CD14-positive monocyte (primary cell): ENCODE results near the gene BAG1. TPM values are rescaled to one million over a fixed set of nuclear protein-coding genes. Genes with fewer than 3 reads are reported as not detected.

Experiments used
- DNase-seq, 3 donors: peaks; one replicate each; pipeline ENCODE4 v3.0.0-alpha.2; 2011 to 2022
- H2AFZ ChIP-seq: 2 replicates; pipeline ENCODE4 v1.6.0; 2012; ENCODE audit warnings: mild to moderate bottlenecking, low read depth, low read length, inconsistent platforms; ENCODE audit not compliant: insufficient read depth, poor library complexity, severe bottlenecking
- H3K27ac ChIP-seq, 2 donors: 1 replicate in 1 of 2; 2 replicates in 1 of 2; pipeline ENCODE4 v1.5.1; 2012 to 2013; ENCODE audit warnings: low read length in 2 of 2, control low read depth in 1 of 2, inconsistent platforms in 1 of 2, low read depth in 1 of 2, mild to moderate bottlenecking in 1 of 2
- H3K27me3 ChIP-seq, 2 donors: one replicate each; pipeline versions ENCODE4 v1.6.0 to v1.6.1; 2011 to 2013; ENCODE audit warnings: low read length in 2 of 2; ENCODE audit not compliant: control insufficient read depth in 2 of 2, insufficient read depth in 2 of 2
- H3K36me3 ChIP-seq, 2 donors: replicated peaks in 1 of 2; 1 replicate in 1 of 2; 2 replicates in 1 of 2; pipeline versions ENCODE4 v1.5.1 to v1.6.1; 2012 to 2013; ENCODE audit warnings: low read length in 2 of 2, control low read depth in 1 of 2, inconsistent platforms in 1 of 2, mild to moderate bottlenecking in 1 of 2; ENCODE audit not compliant: insufficient read depth in 2 of 2, control insufficient read depth in 1 of 2
- H3K4me1 ChIP-seq, 2 donors: 1 replicate in 1 of 2; 2 replicates in 1 of 2; pipeline versions ENCODE4 v1.5.1 to v1.6.1; 2012 to 2013; ENCODE audit warnings: low read length in 2 of 2, control low read depth in 1 of 2, inconsistent platforms in 1 of 2, mild to moderate bottlenecking in 1 of 2, moderate library complexity in 1 of 2; ENCODE audit not compliant: insufficient read depth in 2 of 2, control insufficient read depth in 1 of 2
- H3K4me2 ChIP-seq: replicated peaks from 2 replicates; pipeline ENCODE3; 2012; ENCODE audit warnings: low read length, moderate library complexity, mild to moderate bottlenecking; ENCODE audit not compliant: poor library complexity, severe bottlenecking; ENCODE audit errors: extremely low read depth
- H3K4me3 ChIP-seq, 3 experiments: fragments of 200-600 bp in 1 of 3; sonication (generic) in 1 of 3; replicated peaks in 1 of 3; 1 replicate in 2 of 3; 2 replicates in 1 of 3; pipeline ENCODE4 v1.5.1; 2011 to 2013; ENCODE audit warnings: low read length in 3 of 3, mild to moderate bottlenecking in 3 of 3, control low read depth in 2 of 3, low read depth in 2 of 3, inconsistent platforms in 1 of 3, moderate library complexity in 1 of 3
- H3K79me2 ChIP-seq: 2 replicates; pipeline ENCODE4 v1.6.0; 2012; ENCODE audit warnings: mild to moderate bottlenecking, control low read depth, inconsistent platforms, low read length, moderate library complexity; ENCODE audit not compliant: insufficient read depth
- H3K9ac ChIP-seq: 2 replicates; pipeline ENCODE4 v1.6.0; 2017; ENCODE audit warnings: low read length, mild to moderate bottlenecking; ENCODE audit not compliant: insufficient read depth, poor library complexity, severe bottlenecking
- H3K9me3 ChIP-seq, 2 donors: replicated peaks in 1 of 2; 1 replicate in 1 of 2; 2 replicates in 1 of 2; pipeline versions ENCODE4 v1.5.1 to v1.6.1; 2012 to 2013; ENCODE audit warnings: low read length in 2 of 2, control low read depth in 1 of 2; ENCODE audit not compliant: control insufficient read depth in 1 of 2, insufficient read depth in 1 of 2
- H4K20me1 ChIP-seq: 2 replicates; pipeline ENCODE4 v1.6.0; 2012; ENCODE audit warnings: mild to moderate bottlenecking, low read length, control low read depth, moderate library complexity; ENCODE audit not compliant: insufficient read depth
- H3K27ac Mint-ChIP-seq, 7 donors: one replicate each; pipeline ENCODE4 v1.8.0; 2020; ENCODE audit warnings: mild to moderate bottlenecking in 7 of 7, mixed read lengths in 7 of 7, moderate library complexity in 6 of 7, inconsistent platforms in 2 of 7
- H3K27me3 Mint-ChIP-seq, 3 donors: one replicate each; pipeline ENCODE4 v1.8.0; 2021 to 2022; ENCODE audit warnings: low read depth in 3 of 3, mild to moderate bottlenecking in 3 of 3, mixed read lengths in 3 of 3, moderate library complexity in 3 of 3, inconsistent platforms in 1 of 3
- H3K36me3 Mint-ChIP-seq, 2 donors: one replicate each; pipeline ENCODE4 v1.8.0; 2020; ENCODE audit warnings: mixed read lengths in 2 of 2, inconsistent platforms in 1 of 2, mild to moderate bottlenecking in 1 of 2
- H3K4me1 Mint-ChIP-seq: one replicate; pipeline ENCODE4 v1.8.0; 2020; ENCODE audit warnings: mild to moderate bottlenecking, mixed read lengths
- H3K4me3 Mint-ChIP-seq, 2 donors: one replicate each; pipeline ENCODE4 v1.8.0; 2020; ENCODE audit warnings: mild to moderate bottlenecking in 2 of 2, mixed read lengths in 2 of 2, moderate library complexity in 1 of 2
- H3K9me3 Mint-ChIP-seq, 7 donors: one replicate each; pipeline ENCODE4 v1.8.0; 2020 to 2022; ENCODE audit warnings: mixed read lengths in 7 of 7, mild to moderate bottlenecking in 6 of 7, moderate library complexity in 6 of 7, inconsistent platforms in 2 of 7
- CTCF ChIP-seq: fragments of 200-600 bp; IDR thresholded peaks from one replicate; pipeline ENCODE4 v1.8.0; 2022; ENCODE audit warnings: antibody characterized with exemption, mild to moderate bottlenecking
- WGBS: methylation state at CpG from one replicate; pipeline ENCODE4 v1.1.5; 2013; ENCODE audit warnings: missing lambda C conversion rate; ENCODE audit not compliant: insufficient coverage; 5-methylcytosine and 5-hydroxymethylcytosine counted together
- intact Hi-C, 2 donors: fragments of 100-400 bp; cut with micrococcal nuclease; formaldehyde crosslinking; loops; one replicate each; pipeline versions ENCODE4 v1.15.0 to v1.15.1; 2023
- polyA plus RNA-seq, 3 donors: library from polyadenylated mRNA; depleted of rRNA in 1 of 3; unstranded in 2 of 3; stranded (reverse) in 1 of 3; fragments of 300-500 nt in 2 of 3; fragments of >200 nt in 1 of 3; fragmentation: Illumina TruSeq in 2 of 3; gene quantifications; 1 replicate in 2 of 3; 2 replicates in 1 of 3; pipeline ENCODE4 v1.2.3, GENCODE V29; 2012 to 2021

BAG1 gene
- polyA plus RNA-seq, 3 donors: 41.8 to 94.5 (median 93.6) TPM

- peaks cover 3% of the 10 kb centered on the region for H3K4me1 Mint-ChIP-seq
- H2AFZ ChIP-seq: no peak overlapping the region
- H3K4me3 Mint-ChIP-seq: no peak overlapping the region
- WGBS: 96% methylated on average over 8 of the region's 9 CpGs
- H3K36me3 Mint-ChIP-seq: peaks cover 30 to 42% of the 10 kb centered on the region in 2 donors
- H3K9me3 ChIP-seq: no peaks in the 10 kb centered on the region
- H3K27me3 Mint-ChIP-seq: peaks cover 1 to 3% (median 1%) of the 10 kb centered on the region in 3 donors
- H3K9ac ChIP-seq: no peak overlapping the region
- no peaks in the 10 kb centered on the region for H3K79me2 ChIP-seq
- TF ChIP-seq CTCF: no peak
- no peak overlapping the region for H3K27ac ChIP-seq
- H4K20me1 ChIP-seq: no peaks in the 10 kb centered on the region
- no peaks in the 10 kb centered on the region for H3K4me1 ChIP-seq
- no peaks in the 10 kb centered on the region for H3K27me3 ChIP-seq
- H3K4me2 ChIP-seq: no peak overlapping the region
- H3K36me3 ChIP-seq: peaks cover 14 to 36% of the 10 kb centered on the region in 2 donors
- H3K9me3 Mint-ChIP-seq: peaks cover 0 to 1% (median 0%) of the 10 kb centered on the region in 7 donors
- intact Hi-C loops: no loop called here
- H3K27ac Mint-ChIP-seq: peak overlapping the region in 3 of 7 donors; percentile 6 to 58 (median 7)
- no peak overlapping the region for H3K4me3 ChIP-seq
- DNase-seq: no peak
These were observed 18.1 kb downstream of the BAG1 start for GRCh38 chr9:33246269-33246860.

- Histone ChIP-seq H3K4me1 (no peaks in the 10 kb centered on the region), H3K36me3 (peaks cover 11 to 28% of the 10 kb centered on the region in 2 donors), H3K9me3 (no peaks in the 10 kb centered on the region), H4K20me1 (no peaks in the 10 kb centered on the region), H3K27ac (no peak overlapping the region), H3K9ac (no peak overlapping the region), H3K79me2 (no peaks in the 10 kb centered on the region), H3K4me2 (no peak overlapping the region), H3K27me3 (no peaks in the 10 kb centered on the region), H3K4me3 (no peak overlapping the region), H2AFZ (no peak overlapping the region)
- no peak for DNase-seq
- H3K4me1 Mint-ChIP-seq: peaks cover 3% of the 10 kb centered on the region
- H3K9me3 Mint-ChIP-seq: peaks cover 0 to 1% (median 0%) of the 10 kb centered on the region in 7 donors
- H3K4me3 Mint-ChIP-seq: no peak overlapping the region
- H3K36me3 Mint-ChIP-seq: peaks cover 23 to 32% of the 10 kb centered on the region in 2 donors
- intact Hi-C loops: no loop called here
- no CpG with 5 or more reads among the region's 2 CpGs for WGBS
- H3K27me3 Mint-ChIP-seq: peaks cover 1 to 3% (median 1%) of the 10 kb centered on the region in 3 donors
- H3K27ac Mint-ChIP-seq: peak overlapping the region in 1 of 7 donors; percentile 32
- no peak for TF ChIP-seq CTCF
These were observed 19.2 kb downstream of the BAG1 start for GRCh38 chr9:33245341-33245740.
